ENCODE data around the gene UAP1.

UAP1 gene

GRCh38 chr1:162612606-162613400, 51.3 kb downstream of the UAP1 start:
- DNase-seq (ENCODE audit: extremely low read depth in 1 of 2, low read depth in 1 of 2): no peak

- no peak for DNase-seq (ENCODE audit: extremely low read depth in 1 of 2, low read depth in 1 of 2)
These were observed 55.3 kb downstream of the UAP1 start for GRCh38 chr1:162616848-162617247.

- DNase-seq (ENCODE audit: extremely low read depth in 1 of 2, low read depth in 1 of 2): no peak
These were observed 56.0 kb downstream of the UAP1 start for GRCh38 chr1:162617513-162617912.

- DNase-seq (ENCODE audit: extremely low read depth in 1 of 2, low read depth in 1 of 2): no peak
These were observed 57.6 kb downstream of the UAP1 start for GRCh38 chr1:162619076-162619475.

GRCh38 chr1:162621256-162621655, 59.7 kb downstream of the UAP1 start:
- no peak for DNase-seq (ENCODE audit: extremely low read depth in 1 of 2, low read depth in 1 of 2)

- no peak for DNase-seq (ENCODE audit: extremely low read depth in 1 of 2, low read depth in 1 of 2)
These were observed 64.2 kb downstream of the UAP1 start for GRCh38 chr1:162625679-162626078.

GRCh38 chr1:162626094-162626493, 64.6 kb downstream of the UAP1 start:
- DNase-seq (ENCODE audit: extremely low read depth in 1 of 2, low read depth in 1 of 2): no peak

- no peak for DNase-seq (ENCODE audit: extremely low read depth in 1 of 2, low read depth in 1 of 2)
These were observed 65.2 kb downstream of the UAP1 start for GRCh38 chr1:162626761-162627160.

GRCh38 chr1:162627662-162628296, 66.3 kb downstream of the UAP1 start:
- DNase-seq (ENCODE audit: extremely low read depth in 1 of 2, low read depth in 1 of 2): no peak

GRCh38 chr1:162629077-162629627, 67.6 kb downstream of the UAP1 start:
- no peak for DNase-seq (ENCODE audit: extremely low read depth in 1 of 2, low read depth in 1 of 2)

- no peak for DNase-seq (ENCODE audit: extremely low read depth in 1 of 2, low read depth in 1 of 2)
These were observed 68.1 kb downstream of the UAP1 start for GRCh38 chr1:162629651-162630050.

- no peak for DNase-seq (ENCODE audit: extremely low read depth in 1 of 2, low read depth in 1 of 2)
These were observed 70.1 kb downstream of the UAP1 start for GRCh38 chr1:162631546-162632191.

GRCh38 chr1:162632217-162632666, 70.7 kb downstream of the UAP1 start, which contains the start of gene DDR2:
Gene DDR2, plus strand, starts transcription at chr1:162632464. Its CDS starts 86,600 bp downstream, at chr1:162719064.
- DNase-seq (ENCODE audit: extremely low read depth in 1 of 2, low read depth in 1 of 2): no peak

GRCh38 chr1:162632698-162633080, 71.2 kb downstream of the UAP1 start:
- no peak for DNase-seq (ENCODE audit: extremely low read depth in 1 of 2, low read depth in 1 of 2)

GRCh38 chr1:162633081-162633762, 71.7 kb downstream of the UAP1 start:
- DNase-seq (ENCODE audit: extremely low read depth in 1 of 2, low read depth in 1 of 2): no peak

GRCh38 chr1:162635418-162635817, 73.9 kb downstream of the UAP1 start:
- no peak for DNase-seq (ENCODE audit: extremely low read depth in 1 of 2, low read depth in 1 of 2)

GRCh38 chr1:162639718-162640117, 78.2 kb downstream of the UAP1 start:
- no peak for DNase-seq (ENCODE audit: extremely low read depth in 1 of 2, low read depth in 1 of 2)

GRCh38 chr1:162641114-162641513, 79.6 kb downstream of the UAP1 start:
- DNase-seq (ENCODE audit: extremely low read depth in 1 of 2, low read depth in 1 of 2): no peak

GRCh38 chr1:162644986-162645314, 83.4 kb downstream of the UAP1 start:
- no peak for DNase-seq (ENCODE audit: extremely low read depth in 1 of 2, low read depth in 1 of 2)

- DNase-seq (ENCODE audit: extremely low read depth in 1 of 2, low read depth in 1 of 2): no peak
These were observed 84.1 kb downstream of the UAP1 start for GRCh38 chr1:162645666-162646065.

- DNase-seq (ENCODE audit: extremely low read depth in 1 of 2, low read depth in 1 of 2): no peak
These were observed 88.1 kb downstream of the UAP1 start for GRCh38 chr1:162649583-162649982.

All from activated CD8-positive, alpha-beta memory T cell treated with anti-CD3 and anti-CD28 coated beads for 1 hour (primary cell).